22Rv1 (cell line): ENCODE results near the gene PAQR8.
"Not testable (repeated sequence)": the region's sequence is repeated elsewhere in the genome, so short reads cannot be mapped to it uniquely, and the experiment has no call there.

Source experiments
- CTCF ChIP-seq: fragments of 450-650 bp; IDR thresholded peaks from 2 replicates; pipeline ENCODE4 v1.5.1; 2017; ENCODE audit warnings: mild to moderate bottlenecking
- ZFX ChIP-seq: fragments of 450-650 bp; IDR thresholded peaks from 2 replicates; pipeline ENCODE4 v1.6.1; 2017; ENCODE audit warnings: antibody characterized with exemption, borderline replicate concordance

- TF ChIP-seq ZFX, CTCF: not testable (repeated sequence)
Measured at GRCh38 chr6:52433294-52433693, 71.3 kb downstream of the PAQR8 start.
